Cerebellar cortex (tissue), 1 donor: ENCODE results near the gene MYH15.

ENCODE experiments used
- DNase-seq: peaks from one replicate; pipeline ENCODE4 v3.0.0-alpha.2; 2015; ENCODE audit warnings: low spot score

The MYH15 gene

DNA sequence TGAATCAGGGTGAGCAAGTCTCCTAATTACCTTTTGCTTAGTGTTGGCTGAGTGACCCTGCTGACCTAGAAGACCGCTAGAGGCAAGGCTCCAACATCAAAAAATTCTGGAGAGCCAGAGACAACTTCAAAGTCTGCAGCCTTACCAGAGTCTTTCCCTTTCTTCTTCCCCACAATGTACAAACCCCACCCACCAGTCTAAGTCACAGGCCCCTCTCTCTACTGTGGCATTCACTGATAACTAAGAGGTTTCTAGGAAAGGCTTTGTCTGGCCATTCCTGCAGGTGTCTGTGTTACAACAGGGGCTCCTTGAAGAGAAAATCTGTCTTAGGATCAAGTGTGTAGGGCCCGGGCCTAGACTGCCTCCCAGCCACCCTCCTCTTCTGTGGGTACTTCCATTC, 525 bp downstream of the MYH15 start:
- no peak for DNase-seq

DNA sequence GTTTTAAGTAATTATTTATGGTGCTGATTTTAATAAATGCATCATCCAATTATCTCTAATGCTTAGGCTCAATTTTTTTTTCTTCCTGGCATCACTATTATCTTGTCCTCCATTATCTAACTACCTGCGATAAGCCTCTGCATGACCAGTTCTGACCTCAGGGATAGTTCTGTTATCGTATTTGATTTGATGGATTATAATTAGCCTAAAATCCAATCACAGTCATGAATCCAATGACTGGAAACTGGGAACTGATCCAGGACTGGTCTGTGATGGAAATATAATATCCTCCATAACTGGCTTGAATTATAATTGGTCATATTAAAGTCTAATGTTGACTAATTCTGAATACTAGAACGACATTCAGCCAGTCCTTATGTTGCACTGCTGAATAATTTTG, 1.1 kb downstream of the MYH15 start:
- DNase-seq, result no peak

DNA sequence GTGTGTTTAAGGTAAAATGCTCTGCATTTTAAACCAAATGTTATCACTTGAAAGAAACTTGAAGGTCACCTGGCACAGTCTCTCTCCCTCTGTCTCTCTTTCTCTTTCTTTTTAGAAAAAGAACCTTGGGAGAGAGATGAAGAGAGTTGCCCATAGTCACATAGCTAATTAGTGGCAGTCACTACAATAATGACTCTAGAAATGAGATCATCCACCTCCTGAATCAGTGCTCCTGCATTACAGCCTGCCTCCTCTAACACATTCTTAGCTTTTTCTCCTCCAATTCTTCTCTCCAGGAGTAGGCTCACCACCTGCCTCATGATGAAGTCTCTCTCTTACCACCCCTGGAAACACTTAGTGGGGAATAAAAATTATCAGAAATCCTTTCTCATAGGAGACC, 2.5 kb downstream of the MYH15 start:
- no peak for DNase-seq

DNA sequence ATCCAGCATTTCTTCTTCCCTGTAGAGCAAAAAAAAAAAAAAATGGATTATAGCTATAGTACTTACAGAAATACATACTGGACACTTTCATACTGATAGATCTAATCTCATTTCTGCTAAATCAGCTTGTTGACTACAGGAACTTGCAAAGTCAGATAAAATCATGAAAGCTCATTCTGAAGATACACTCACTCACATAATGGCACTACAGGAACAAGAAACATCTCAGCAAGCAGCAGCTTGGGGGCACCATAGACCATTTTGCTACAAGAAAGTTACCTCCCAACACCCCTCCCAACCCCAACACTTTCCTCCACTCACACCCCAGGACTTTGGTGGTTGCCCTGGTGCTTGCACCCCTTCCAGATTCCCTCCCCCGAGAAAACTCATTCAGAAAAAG, 4.6 kb downstream of the MYH15 start:
- DNase-seq, result no peak

DNA sequence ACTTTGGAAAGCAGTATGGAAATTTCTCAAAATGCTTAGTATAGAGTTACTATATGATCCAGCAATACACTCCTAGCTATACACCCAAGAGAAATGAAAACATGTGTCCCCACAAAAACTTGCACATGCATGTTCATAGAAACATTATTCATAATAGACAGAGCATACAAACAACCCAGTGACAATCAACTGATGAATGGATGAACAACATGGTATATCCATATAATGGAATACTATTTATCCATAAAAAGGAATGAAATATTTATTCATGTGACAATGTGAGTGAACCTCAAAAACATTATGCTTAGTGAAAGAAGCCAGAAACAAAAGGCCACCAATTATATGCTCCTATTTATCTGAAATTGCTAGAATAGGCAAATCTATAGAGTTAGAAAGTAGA, 6.7 kb downstream of the MYH15 start:
- no peak for DNase-seq

DNA sequence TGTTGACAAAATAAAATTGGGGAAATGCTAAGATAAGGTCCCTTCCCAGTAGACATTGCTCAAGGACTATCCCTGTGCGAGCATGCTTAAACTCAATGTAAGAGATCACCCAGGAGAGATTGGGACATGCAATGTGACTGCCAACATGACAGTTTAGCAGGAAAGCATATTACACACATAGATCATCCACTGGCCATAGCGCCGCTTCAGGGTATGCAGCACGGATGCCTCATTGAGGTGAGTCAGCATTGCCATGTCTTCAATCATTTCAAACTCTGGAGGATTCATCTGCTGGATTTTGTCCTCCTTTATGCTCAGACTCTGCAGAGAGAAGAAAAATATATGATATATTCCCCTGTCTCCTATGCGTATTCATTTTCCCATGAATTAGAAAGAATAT, 8.9 kb downstream of the MYH15 start:
- DNase-seq, result no peak

DNA sequence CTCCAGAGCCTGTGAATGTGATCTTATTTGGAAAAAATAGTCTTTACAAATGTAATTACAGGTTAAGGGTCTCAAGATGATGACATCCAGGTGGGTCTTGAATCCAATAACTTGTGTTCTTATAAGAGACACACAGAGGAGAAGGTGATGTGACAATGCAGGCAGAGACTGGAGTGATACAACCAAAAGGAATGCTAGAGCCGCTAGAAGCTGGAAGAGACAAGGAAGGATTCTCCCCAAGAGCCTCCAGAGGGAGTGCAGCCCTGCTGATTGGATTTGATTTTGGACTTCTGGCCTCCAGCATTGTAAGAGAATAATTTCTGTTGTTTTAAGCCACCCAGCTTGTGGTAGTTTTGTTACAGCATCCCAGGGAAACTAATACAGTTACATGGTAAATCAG, 9.7 kb downstream of the MYH15 start:
- DNase-seq, result no peak

DNA sequence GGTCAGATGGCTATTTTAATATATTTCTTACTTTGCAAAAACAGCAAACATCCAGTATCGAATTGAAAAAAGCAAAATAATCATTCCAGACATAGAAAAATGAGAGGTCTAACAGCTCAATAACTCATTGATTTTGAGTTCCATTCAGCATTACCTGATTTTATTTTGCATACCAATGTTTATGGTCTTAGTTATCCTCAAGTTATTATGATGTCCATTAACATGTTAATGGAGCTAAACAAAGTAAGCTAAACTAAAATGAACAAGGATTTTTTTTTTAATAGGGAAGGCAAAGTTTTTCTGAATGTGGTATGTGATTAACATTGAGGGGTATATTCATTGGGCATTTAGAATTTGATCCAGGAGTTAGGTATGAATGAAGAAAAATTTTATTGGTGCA, 13.1 kb downstream of the MYH15 start:
- DNase-seq, result no peak

DNA sequence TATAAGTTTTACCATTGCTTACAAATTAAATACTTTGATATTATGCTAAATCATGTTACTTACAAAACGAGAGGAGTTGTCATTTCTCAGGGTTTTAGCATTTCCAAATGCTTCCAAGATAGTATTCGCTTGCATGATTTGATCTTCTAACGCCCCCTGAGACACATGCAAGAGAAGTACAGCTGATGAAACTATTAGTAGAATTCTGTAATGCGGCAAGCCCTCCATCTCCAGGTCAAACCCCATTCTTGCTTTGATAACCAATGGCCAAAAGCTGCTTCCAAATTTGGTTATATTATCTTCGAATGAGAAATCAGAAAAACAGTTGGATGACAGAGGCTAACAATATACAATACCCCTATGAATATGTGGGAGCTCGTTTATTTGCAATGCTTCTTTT, 14.7 kb downstream of the MYH15 start:
- DNase-seq, result no peak

DNA sequence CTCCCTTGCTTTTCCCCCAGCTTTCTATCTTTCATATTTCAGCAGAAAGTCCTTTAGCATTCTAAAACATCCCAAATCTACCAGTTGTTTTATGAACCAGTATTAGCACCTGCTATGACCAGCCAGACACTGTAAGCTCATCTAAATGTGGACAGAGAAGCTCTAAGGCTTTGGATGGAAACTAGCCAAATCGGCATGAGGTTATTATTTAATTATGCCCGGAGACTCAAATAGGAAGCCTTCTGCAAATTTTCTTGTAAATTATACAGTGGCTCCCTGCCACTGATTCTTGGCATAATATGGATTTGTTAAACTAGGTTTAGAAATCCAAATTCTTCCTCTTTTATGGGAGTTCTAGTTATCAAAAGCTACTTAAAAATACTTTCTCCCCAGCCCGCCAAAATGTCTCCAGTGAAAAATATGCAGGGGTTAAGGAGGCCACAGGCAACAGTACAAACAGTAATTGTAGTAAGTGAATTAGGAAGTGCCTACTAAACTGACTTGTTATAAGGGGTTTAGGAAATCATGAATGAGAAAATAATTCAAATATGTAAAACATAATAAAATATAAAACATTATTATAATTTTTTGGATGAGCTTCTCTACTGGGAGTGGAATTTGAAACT, 15.4 kb downstream of the MYH15 start:
- DNase-seq, result peak; percentile 19

DNA sequence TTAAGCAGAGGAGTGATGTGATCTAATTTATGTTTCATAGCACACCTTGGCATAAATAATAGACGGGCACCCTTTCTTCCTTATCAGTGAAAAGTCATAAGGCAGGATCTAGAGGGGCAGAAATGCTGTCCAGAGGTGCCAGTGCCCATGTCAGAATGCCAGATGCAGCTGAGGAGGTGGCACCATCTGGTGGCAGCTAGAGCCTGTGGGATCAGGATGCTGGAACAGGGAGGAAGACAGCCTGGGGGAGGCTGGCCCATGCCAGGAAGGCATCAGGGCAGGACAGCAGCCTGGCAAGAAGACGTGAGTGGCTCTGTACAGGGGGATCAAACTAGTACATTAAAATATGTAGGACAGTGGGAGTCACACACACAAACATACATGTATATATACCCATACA, 16.5 kb downstream of the MYH15 start:
- no peak for DNase-seq

DNA sequence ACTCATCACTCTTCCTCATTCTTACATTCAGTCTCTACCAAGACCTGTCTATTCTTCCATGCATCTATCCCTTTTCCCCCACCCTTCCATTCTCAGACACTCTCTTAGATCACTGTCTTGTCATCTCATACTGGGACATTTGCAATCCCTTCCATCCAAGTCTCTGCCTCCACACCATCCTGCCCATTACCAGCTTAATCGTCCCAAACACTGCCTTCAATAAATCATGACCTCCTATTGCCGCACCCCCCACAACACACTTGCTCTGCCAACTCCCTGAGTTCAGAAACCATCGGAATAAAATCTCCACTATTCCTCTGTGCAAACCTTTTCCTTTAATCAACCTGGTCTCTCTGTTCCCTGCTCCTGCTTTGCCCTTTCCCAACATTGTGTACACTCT, 18.9 kb downstream of the MYH15 start:
- no peak for DNase-seq

DNA sequence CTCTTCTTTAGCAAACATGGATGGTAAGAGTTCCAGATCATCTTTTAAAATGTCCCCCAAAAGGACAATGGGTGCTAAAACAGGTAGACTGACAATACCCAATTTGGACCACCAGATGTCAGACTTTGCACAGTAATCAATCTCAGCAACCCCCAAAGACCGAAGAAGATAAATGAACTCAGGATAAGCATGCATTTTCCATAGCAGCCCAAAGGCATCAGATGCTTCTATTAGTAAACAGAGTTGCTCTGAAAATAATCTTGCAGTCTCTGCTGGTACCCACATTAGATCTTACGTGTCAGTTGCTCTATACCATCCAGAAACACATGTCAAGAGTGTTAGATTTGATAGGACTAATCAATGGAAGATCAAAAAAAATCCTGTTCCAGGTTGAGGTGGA, 20.6 kb downstream of the MYH15 start:
- peak; percentile 53 for DNase-seq

DNA sequence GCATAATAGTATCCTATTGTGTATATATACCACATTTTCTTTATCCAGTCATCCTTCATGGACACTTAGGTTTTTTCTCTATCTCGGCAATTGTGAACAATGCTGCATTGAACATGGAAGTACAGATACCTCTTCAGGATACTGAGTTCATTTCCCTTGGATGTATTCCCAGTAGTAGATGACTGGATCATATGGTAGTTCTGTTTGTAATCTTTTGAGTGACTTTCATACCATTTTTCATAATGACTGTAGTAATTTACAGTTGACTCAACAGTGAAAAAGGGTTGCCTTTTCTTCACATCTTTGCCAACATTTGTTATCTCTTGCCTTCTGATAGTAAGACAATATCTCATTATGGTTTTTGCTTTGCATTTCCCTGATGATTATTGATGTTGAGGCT, 21.8 kb downstream of the MYH15 start:
- no peak for DNase-seq

DNA sequence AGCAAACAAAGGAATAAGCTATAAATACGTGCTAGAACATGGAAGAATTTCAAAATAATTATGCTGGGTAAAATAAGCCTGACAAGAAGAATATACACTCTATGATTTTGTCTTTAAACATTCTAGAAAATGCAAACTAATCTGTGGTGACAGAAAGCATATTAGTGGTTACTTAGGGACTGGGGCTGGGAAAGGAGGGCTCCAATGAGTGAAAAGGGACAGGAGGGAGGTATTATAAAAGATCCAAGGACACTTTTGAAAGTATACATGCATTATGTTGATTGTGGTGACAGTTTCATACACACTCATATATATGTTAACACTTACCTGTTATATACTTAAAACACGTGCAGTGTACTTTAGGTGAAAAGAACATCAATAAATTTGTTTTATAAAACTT, 23.0 kb downstream of the MYH15 start:
- no peak for DNase-seq

DNA sequence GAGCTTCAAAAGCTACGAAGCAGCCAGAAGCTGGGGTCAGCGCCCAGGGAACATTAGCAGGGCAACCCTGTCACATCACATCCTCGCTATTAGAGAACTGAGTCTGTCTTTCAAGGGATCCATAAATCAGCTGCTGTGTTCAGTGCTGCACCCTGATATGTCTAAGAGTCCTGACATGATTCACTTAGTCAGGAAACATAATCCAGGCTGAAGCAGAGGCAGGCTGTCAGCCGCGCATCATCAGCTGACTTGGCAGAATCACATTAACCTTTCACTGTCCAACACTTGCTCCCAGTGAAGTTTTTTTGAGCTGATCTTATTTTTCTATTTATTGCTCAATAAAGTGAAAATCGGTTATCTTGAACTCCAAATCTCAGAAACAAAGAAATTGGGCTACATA, 23.5 kb downstream of the MYH15 start:
- DNase-seq, result peak; percentile 8

DNA sequence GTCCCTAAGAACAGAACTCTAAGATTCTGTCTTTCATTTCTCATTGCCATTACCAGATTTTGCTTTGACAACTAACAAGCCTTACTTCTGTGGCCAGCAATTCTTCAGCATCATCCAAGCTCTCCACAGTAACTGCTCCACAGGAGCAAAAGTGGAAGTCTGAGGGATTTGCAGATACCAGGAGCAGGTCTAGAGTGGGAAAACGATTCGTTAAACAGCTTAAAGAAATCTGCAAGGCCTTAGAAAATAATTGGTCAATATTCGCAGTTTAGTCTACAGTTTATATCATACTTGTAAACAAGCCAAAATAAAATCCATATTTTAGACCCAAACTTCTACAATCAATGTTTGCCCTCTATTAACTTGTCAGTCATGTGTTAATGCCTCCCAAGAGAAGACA, 24.1 kb downstream of the MYH15 start:
- DNase-seq, result no peak

DNA sequence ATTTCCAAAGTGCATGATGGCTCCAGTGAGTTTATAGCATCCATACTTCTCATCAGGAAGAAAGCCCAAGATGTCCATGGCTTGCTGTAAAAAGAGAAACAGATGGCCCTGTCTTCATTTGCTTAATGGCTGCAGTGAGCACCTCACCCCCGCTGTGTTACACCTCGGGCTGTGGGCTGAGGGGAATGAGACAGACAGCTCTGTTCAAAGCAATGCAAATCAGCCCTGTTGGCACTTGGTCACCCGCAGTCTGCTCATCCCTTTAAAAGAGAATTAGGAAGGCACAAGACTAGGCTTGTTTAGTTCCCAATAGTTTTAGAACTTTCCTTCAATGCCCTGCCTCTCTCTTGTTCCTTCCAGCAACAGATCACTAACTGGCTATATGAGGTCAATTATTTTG, 25.2 kb downstream of the MYH15 start:
- peak; percentile 14 for DNase-seq

DNA sequence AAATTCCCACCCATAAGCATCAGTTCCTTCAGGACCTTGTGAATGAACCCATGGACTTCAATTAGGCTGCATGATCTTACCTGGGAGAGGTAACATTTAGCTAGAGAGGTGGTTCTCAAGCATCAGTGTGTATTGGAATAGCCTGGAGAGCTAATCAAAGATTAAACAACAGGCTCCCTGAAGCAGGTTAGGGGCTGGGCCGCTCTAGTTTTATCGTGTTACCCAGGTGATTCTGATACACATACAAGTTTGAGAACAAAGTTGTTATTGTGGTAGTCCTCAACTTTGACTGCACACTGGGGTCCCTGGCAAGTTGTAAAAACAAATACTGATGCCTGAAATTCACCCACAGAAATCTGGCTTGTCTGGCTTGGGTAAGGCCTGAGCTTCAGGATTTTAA, 31.2 kb downstream of the MYH15 start:
- no peak for DNase-seq

DNA sequence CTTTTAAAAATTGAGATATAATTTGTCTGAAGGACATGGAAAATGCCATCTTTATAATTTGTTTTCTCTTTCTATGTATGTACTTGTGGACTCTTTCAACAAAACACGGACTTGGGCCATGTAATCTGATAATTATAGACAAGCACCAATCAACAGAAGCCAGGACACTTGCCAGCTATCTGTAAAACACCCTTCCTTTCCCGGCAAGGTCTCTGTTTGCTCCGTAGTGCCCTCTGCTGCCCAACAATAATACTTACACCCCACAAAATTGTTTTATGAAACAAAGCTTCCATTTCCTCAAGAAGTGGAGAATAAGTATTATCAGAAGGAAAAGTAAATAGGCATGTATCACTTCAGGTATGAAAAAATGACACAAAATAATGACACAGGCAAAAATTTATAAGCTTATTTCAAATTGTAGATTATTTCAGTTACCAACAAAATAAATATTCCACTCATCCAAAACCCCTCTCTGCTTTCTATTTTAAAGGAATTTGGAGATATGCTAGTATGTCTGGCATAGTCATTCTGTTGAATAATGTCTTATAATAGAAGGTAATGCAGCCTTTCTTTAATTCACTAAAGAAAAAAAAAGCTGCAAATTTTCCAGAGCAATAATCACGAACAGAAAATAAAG, 32.8 kb downstream of the MYH15 start:
- peak; percentile 54 for DNase-seq

DNA sequence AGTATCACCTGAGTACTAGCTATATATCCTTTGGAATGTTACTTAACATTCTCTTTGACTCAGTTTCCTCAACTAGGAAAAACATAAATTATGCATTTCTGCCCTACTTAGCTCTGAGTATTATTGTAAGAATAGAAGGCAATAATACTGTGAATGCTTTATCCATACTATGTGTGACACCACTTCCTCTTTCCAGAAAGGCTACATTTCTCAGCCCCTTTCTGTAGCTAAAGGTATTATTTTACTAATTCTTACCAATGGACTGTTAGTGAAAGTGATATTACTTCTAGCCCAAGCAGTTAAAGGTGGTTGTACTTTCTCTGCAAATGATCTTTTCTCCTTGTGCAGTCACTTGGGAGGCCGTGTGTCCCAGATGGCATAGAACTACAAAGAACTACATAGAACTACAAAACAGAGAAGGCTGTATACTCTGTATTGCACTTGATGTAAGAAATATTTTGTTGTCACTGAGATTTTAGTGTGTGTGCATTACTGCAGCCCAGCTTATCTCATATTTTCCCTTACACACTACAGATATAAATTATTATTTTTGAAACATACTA, 35.1 kb downstream of the MYH15 start:
- no peak for DNase-seq

DNA sequence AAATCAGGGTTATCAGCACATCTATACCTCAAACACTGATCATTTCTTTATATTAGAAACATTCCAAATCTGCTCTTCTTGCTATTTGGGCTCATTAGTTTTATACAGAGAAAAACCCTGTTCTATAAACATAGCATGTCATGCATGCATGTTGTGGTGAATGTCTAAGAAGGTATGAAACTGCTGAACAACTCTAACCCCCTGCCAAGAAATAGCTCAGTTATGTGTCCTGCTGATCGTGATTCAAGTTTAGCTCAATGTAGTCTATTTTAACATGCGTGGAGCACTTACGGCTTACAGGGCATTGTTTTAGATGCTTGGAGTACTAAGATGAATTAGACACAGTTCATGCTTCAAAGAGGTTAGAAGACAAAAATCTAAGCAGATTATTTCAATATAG, 35.8 kb downstream of the MYH15 start:
- no peak for DNase-seq

DNA sequence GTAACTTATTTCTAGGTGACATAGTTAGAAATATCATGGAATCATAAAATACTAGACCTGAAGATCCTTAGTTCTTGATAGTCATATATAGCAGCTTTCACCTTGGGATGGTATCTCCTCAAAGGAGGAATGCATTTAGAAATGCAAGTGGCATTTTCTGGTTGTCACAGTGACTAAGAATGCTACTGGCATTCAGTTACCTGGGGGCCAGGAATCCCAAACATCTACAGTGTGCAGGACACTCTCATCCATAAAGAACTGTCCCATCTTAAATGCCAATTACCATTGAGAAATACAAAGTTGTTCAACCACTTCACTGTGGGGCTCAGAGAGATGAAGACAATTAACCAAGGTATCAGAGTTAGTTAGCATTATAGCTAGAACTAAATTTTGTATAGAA, 36.7 kb downstream of the MYH15 start:
- no peak for DNase-seq

DNA sequence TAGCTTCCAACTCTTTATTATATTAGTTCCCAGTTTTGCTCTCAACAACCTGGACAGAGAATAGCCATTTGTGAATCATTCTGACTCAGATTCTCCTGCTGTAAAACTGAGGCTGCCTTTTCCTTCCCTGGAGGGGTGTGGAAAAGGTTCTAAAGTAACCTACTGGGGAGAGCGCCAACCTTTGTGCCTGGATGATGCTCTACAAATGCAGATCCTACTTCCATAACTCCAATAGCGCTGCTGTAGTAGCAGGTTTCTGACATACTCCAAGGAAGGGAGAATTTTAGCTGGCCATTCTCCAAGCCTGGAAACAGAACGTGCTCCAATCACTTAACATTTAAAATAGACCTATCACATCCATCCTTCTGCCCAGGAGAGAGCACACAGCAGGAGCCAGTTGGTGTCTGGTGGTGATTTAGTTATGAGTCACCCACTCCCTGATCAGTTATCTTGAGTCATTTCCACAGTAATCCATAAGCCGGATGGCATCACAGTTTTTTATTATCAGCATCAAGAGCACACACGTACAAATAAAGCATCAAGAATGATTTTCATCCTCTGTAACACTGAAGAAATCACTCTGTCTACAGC, 38.3 kb downstream of the MYH15 start:
- no peak for DNase-seq
